Measurements from ENCODE around the gene CHST11.

CHST11 gene

DNA sequence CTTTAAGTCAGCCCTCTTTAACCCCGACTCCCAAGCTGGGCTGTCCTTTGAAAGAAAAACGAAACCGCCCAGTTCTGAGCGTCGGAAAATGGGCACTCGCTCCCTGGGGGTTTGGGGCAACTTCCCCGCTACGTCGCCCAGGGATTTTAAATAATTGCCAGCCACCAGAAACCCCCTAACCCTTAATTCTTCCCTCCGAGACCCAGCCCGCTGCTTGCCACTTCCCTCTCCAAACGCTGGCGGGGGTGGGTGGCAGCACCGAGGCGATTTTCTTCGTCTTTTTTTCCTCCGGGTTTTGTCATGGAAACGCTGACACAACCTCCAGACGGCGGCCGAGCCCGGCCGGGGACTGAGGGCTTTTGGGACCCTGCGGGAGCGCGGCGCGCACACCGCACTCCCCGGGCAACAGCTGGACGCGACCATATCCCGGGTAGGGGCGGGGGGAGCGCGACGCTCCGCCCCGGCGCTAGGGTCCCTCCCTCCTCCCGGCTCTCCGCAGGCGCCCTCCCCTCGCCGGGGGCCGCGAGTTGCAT, at the start of gene CHST11 (continued):
- no peak for TF ChIP-seq ZNF223 (tag by site-specific recombination; IDR thresholded peaks at IDR 0.05)
- no peak for TF ChIP-seq ZNF19 (tag by site-specific recombination; IDR thresholded peaks at IDR 0.05; ENCODE audit: low read depth)
- no peak for TF ChIP-seq ZNF302 (tag by site-specific recombination; IDR thresholded peaks at IDR 0.05; ENCODE audit: low read depth)
- peak; percentile 65 for TF ChIP-seq ZNF335 (tag by site-specific recombination; conservative IDR thresholded peaks at IDR 0.05)
- no peak for TF ChIP-seq ZNF549 (tag by site-specific recombination; IDR thresholded peaks at IDR 0.05)
- no peak for TF ChIP-seq ZNF830 (tag by site-specific recombination; IDR thresholded peaks at IDR 0.05; ENCODE audit: low read depth)
- no peak for TF ChIP-seq SALL2 (tag by site-specific recombination; IDR thresholded peaks at IDR 0.05; ENCODE audit: borderline replicate concordance)
- TF ChIP-seq ZNF837 (tag by site-specific recombination; IDR thresholded peaks at IDR 0.05) = no peak
- TF ChIP-seq, protein P1, sequence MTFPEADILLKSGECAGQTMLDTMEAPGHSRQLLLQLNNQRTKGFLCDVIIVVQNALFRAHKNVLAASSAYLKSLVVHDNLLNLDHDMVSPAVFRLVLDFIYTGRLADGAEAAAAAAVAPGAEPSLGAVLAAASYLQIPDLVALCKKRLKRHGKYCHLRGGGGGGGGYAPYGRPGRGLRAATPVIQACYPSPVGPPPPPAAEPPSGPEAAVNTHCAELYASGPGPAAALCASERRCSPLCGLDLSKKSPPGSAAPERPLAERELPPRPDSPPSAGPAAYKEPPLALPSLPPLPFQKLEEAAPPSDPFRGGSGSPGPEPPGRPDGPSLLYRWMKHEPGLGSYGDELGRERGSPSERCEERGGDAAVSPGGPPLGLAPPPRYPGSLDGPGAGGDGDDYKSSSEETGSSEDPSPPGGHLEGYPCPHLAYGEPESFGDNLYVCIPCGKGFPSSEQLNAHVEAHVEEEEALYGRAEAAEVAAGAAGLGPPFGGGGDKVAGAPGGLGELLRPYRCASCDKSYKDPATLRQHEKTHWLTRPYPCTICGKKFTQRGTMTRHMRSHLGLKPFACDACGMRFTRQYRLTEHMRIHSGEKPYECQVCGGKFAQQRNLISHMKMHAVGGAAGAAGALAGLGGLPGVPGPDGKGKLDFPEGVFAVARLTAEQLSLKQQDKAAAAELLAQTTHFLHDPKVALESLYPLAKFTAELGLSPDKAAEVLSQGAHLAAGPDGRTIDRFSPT (tag by site-specific recombination; IDR thresholded peaks at IDR 0.05) = peak; percentile 31; the same call in 1 of the 2 replicates
- no peak for TF ChIP-seq ZNF670 (tag by site-specific recombination; IDR thresholded peaks at IDR 0.05; ENCODE audit: low read depth)
- TF ChIP-seq ZNF654 (tag by site-specific recombination; IDR thresholded peaks at IDR 0.05; ENCODE audit: low read depth) = no peak
- TF ChIP-seq ZNF747 (tag by site-specific recombination; IDR thresholded peaks at IDR 0.05) = no peak
- no peak for TF ChIP-seq ZNF416 (tag by site-specific recombination; IDR thresholded peaks at IDR 0.05)
- peak; percentile 43; the same call in 1 of the 2 replicates for TF ChIP-seq KLF10 (tag by site-specific recombination; IDR thresholded peaks at IDR 0.05)
- peak; percentile 75; the same call in 1 of the 2 replicates for TF ChIP-seq ZNF610 (tag by site-specific recombination; IDR thresholded peaks at IDR 0.05; ENCODE audit: borderline replicate concordance)
- no peak for TF ChIP-seq ZNF132 (tag by site-specific recombination; IDR thresholded peaks at IDR 0.05; ENCODE audit: borderline replicate concordance)
- no peak for TF ChIP-seq ZNF391 (tag by site-specific recombination; IDR thresholded peaks at IDR 0.05; ENCODE audit: borderline replicate concordance, low read depth)
- peak; percentile 79 for TF ChIP-seq KLF16 (tag by site-specific recombination; IDR thresholded peaks at IDR 0.05)
- TF ChIP-seq ZNF623 (tag by site-specific recombination; IDR thresholded peaks at IDR 0.05) = no peak
- TF ChIP-seq ZNF621 (tag by site-specific recombination; IDR thresholded peaks at IDR 0.05) = no peak
- no peak for TF ChIP-seq REPIN1 (tag by site-specific recombination; IDR thresholded peaks at IDR 0.05; ENCODE audit: low read depth)
- TF ChIP-seq ZNF639 (tag by site-specific recombination; IDR thresholded peaks at IDR 0.05) = peak; percentile 31; the same call in 1 of the 2 replicates
- TF ChIP-seq GLI2 (tag by site-specific recombination; IDR thresholded peaks at IDR 0.05; ENCODE audit: borderline replicate concordance, low read depth) = no peak
- TF ChIP-seq ZNF37A (tag by site-specific recombination; IDR thresholded peaks at IDR 0.05) = no peak
- peak; percentile 58; the same call in 1 of the 2 replicates for TF ChIP-seq KLF9 (tag by site-specific recombination; IDR thresholded peaks at IDR 0.05; ENCODE audit: low read depth)
- no peak for TF ChIP-seq ZNF530 (tag by site-specific recombination; IDR thresholded peaks at IDR 0.05; ENCODE audit: low read depth)
- no peak; the same call in 1 of the 2 replicates for TF ChIP-seq ZNF580 (tag by site-specific recombination; IDR thresholded peaks at IDR 0.05)
- no peak for TF ChIP-seq ZNF155 (tag by site-specific recombination; IDR thresholded peaks at IDR 0.05)
- no peak for TF ChIP-seq ZNF157 (tag by site-specific recombination; IDR thresholded peaks at IDR 0.05)
- TF ChIP-seq ZNF24 (tag by site-specific recombination; IDR thresholded peaks at IDR 0.05) = no peak; the same call in 1 of the 2 replicates
- no peak for TF ChIP-seq ZNF433 (tag by site-specific recombination; IDR thresholded peaks at IDR 0.05; ENCODE audit: low read depth)
- TF ChIP-seq PATZ1 (tag by site-specific recombination; IDR thresholded peaks at IDR 0.05) = peak; percentile 90
- no peak for TF ChIP-seq ZBTB1 (tag by site-specific recombination; IDR thresholded peaks at IDR 0.05)
- no peak for TF ChIP-seq YY2 (tag by site-specific recombination; IDR thresholded peaks at IDR 0.05)
- TF ChIP-seq, protein P2, sequence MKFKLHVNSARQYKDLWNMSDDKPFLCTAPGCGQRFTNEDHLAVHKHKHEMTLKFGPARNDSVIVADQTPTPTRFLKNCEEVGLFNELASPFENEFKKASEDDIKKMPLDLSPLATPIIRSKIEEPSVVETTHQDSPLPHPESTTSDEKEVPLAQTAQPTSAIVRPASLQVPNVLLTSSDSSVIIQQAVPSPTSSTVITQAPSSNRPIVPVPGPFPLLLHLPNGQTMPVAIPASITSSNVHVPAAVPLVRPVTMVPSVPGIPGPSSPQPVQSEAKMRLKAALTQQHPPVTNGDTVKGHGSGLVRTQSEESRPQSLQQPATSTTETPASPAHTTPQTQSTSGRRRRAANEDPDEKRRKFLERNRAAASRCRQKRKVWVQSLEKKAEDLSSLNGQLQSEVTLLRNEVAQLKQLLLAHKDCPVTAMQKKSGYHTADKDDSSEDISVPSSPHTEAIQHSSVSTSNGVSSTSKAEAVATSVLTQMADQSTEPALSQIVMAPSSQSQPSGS (tag by site-specific recombination; IDR thresholded peaks at IDR 0.05; ENCODE audit: low read depth) = no peak; the same call in 1 of the 2 replicates

Data from HEK293 (cell line).